ENCODE data around the gene ASTN2. TPM values are rescaled to one million over a fixed set of nuclear protein-coding genes. Genes with fewer than 3 reads are reported as not detected.

The ASTN2 gene
- total and polyA plus RNA-seq, 7 donors: 0.60 to 7.5 (median 2.2) TPM

GRCh38 chr9:116953271-116953670, 461.6 kb downstream of the ASTN2 start:
- no peak for TF ChIP-seq POLR2AphosphoS5 (IDR thresholded peaks at IDR 0.05)
- no peak for TF ChIP-seq EP300 (IDR thresholded peaks at IDR 0.05)
- no peak for TF ChIP-seq POLR2A (IDR thresholded peaks at IDR 0.05)
- TF ChIP-seq CTCF (IDR thresholded peaks at IDR 0.05): no peak
- intact Hi-C loops (cut with DNase I): no loop called here
- H3K27ac ChIP-seq: no peak overlapping the region

GRCh38 chr9:116952436-116952810, 462.4 kb downstream of the ASTN2 start:
- WGBS, 2 donors: 81 to 87% methylated on average over 7 of the region's 7 CpGs
- Histone ChIP-seq H3K27me3 (no peaks in the 10 kb centered on the region), H3K27ac (no peak overlapping the region), H3K4me1 (no peaks in the 10 kb centered on the region), H3K9me3 (peaks cover 0 to 2% (median 0%) of the 10 kb centered on the region in 4 donors), H3K4me3 (no peak overlapping the region), H3K36me3 (no peaks in the 10 kb centered on the region)
- no peak for TF ChIP-seq CTCF (IDR thresholded peaks at IDR 0.05)
- no peak for DNase-seq
- intact Hi-C loops (cut with DNase I): no loop called here

More at GRCh38 chr9:116953271-116953670, 461.6 kb downstream of the ASTN2 start:
- Histone ChIP-seq H3K4me3 (no peak overlapping the region), H3K36me3 (no peaks in the 10 kb centered on the region), H3K4me1 (no peaks in the 10 kb centered on the region), H3K27me3 (no peaks in the 10 kb centered on the region), H3K9me3 (peaks cover 0 to 2% (median 0%) of the 10 kb centered on the region in 4 donors)
- 14 to 62% methylated on average over 1 of the region's 1 CpG for WGBS, 2 donors
- no peak for DNase-seq

- Histone ChIP-seq H3K27ac (no peak overlapping the region), H3K27me3 (no peaks in the 10 kb centered on the region), H3K36me3 (no peaks in the 10 kb centered on the region), H3K9me3 (peaks cover 0 to 2% (median 0%) of the 10 kb centered on the region in 4 donors), H3K4me1 (no peaks in the 10 kb centered on the region), H3K4me3 (no peak overlapping the region)
- no peak for DNase-seq
- TF ChIP-seq POLR2A (IDR thresholded peaks at IDR 0.05) (no peak), EP300 (IDR thresholded peaks at IDR 0.05) (no peak), POLR2AphosphoS5 (IDR thresholded peaks at IDR 0.05) (no peak), CTCF (IDR thresholded peaks at IDR 0.05) (no peak)
- intact Hi-C loops (cut with DNase I): no loop called here
- WGBS, 2 donors: 85 to 86% methylated on average over 3 of the region's 3 CpGs
These were observed 463.0 kb downstream of the ASTN2 start for GRCh38 chr9:116951588-116952435.

GRCh38 chr9:116945817-116946216, 469.0 kb downstream of the ASTN2 start:
- no peak for DNase-seq
- TF ChIP-seq POLR2A (IDR thresholded peaks at IDR 0.05): no peak
- TF ChIP-seq CTCF (IDR thresholded peaks at IDR 0.05): no peak
- no peak for TF ChIP-seq EP300 (IDR thresholded peaks at IDR 0.05)
- TF ChIP-seq POLR2AphosphoS5 (IDR thresholded peaks at IDR 0.05): no peak
- Histone ChIP-seq H3K9me3 (no peaks in the 10 kb centered on the region), H3K4me3 (no peak overlapping the region), H3K4me1 (no peaks in the 10 kb centered on the region), H3K27ac (no peak overlapping the region), H3K36me3 (no peaks in the 10 kb centered on the region), H3K27me3 (no peaks in the 10 kb centered on the region)
- intact Hi-C loops (cut with DNase I): no loop called here
- WGBS, 2 donors: 34 to 41% methylated on average over 2 of the region's 2 CpGs

Measured in sigmoid colon (tissue), 7 donors.